Body of pancreas (tissue), 4 donors: ENCODE results near the gene PLA2R1.

Experiments used
- POLR2A ChIP-seq, 3 donors: fragments of 450-650 bp; IDR thresholded peaks; one replicate each; pipeline ENCODE4 v1.6.1; 2016; ENCODE audit warnings: antibody characterized with exemption in 3 of 3, mild to moderate bottlenecking in 2 of 3
- TF ChIP-seq, protein P1 (sequence below), 7 experiments: fragments of 450-650 bp in 4 of 7; fragments of 200-600 bp in 3 of 7; sonication (generic) in 3 of 7; IDR thresholded peaks; one replicate each; pipeline ENCODE4 v1.5.1; 2016 to 2019; ENCODE audit warnings: antibody characterized with exemption in 7 of 7

DNA sequence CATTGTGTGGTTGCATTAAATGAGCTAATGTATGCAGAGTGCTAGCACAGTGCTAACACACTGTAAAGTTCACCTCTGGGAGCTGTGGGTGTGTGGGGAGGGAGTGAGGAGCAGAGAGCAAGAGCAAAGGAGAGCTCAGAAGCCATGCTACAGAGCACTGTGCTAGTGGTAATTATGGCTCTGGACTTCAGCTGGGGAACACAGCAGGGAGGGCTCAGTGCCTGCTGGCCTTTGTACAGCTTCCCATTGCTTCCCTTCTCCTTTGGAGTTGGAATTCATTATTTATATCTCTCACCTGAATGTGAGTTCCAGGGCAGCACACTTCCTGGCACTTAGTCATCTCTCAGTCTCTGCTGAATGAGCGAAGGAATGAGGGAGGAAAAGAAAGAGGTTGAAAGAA is 2.5 kb upstream of the PLA2R1 start:
- TF ChIP-seq, protein P1, sequence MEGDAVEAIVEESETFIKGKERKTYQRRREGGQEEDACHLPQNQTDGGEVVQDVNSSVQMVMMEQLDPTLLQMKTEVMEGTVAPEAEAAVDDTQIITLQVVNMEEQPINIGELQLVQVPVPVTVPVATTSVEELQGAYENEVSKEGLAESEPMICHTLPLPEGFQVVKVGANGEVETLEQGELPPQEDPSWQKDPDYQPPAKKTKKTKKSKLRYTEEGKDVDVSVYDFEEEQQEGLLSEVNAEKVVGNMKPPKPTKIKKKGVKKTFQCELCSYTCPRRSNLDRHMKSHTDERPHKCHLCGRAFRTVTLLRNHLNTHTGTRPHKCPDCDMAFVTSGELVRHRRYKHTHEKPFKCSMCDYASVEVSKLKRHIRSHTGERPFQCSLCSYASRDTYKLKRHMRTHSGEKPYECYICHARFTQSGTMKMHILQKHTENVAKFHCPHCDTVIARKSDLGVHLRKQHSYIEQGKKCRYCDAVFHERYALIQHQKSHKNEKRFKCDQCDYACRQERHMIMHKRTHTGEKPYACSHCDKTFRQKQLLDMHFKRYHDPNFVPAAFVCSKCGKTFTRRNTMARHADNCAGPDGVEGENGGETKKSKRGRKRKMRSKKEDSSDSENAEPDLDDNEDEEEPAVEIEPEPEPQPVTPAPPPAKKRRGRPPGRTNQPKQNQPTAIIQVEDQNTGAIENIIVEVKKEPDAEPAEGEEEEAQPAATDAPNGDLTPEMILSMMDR (IDR thresholded peaks at IDR 0.05): no peak
- TF ChIP-seq POLR2A (IDR thresholded peaks at IDR 0.05): no peak
